BJ (cell line): ENCODE results near the gene FASLG. TPM values are rescaled to one million over a fixed set of nuclear protein-coding genes. Genes with fewer than 3 reads are reported as not detected.

Experiments
- CTCF ChIA-PET: fragments of 350-600 bp; formaldehyde crosslinking; extraction: SDS; loops from one replicate; lab custom pipeline; 2021; ENCODE audit warnings: antibody characterized with exemption, inconsistent platforms; lab: Yijun Ruan, JAX
- POLR2A ChIA-PET: fragments of 300-600 bp; sonication (Branson Sonifier 250); formaldehyde crosslinking; extraction: SDS; loops from one replicate; lab custom pipeline; 2021; ENCODE audit warnings: antibody characterized with exemption; lab: Charles Lee
- DNase-seq: peaks from one replicate; pipeline ENCODE4 v3.0.0-alpha.2; 2011; ENCODE audit warnings: low read depth
- H3K27me3 ChIP-seq: 2 replicates; pipeline ENCODE4 v1.6.0; 2011; ENCODE audit warnings: low read length; ENCODE audit not compliant: control insufficient read depth, insufficient read depth
- H3K36me3 ChIP-seq: 2 replicates; pipeline ENCODE4 v1.5.1; 2011; ENCODE audit warnings: low read length; ENCODE audit not compliant: control insufficient read depth, insufficient read depth
- H3K4me3 ChIP-seq: 2 replicates; pipeline ENCODE4 v1.5.1; 2011; ENCODE audit warnings: low read depth, mild to moderate bottlenecking, control low read depth, low read length
- CTCF ChIP-seq: IDR thresholded peaks from 2 replicates; pipeline ENCODE4 v1.5.1; 2011; ENCODE audit warnings: low read depth, mild to moderate bottlenecking, control low read depth, inconsistent platforms, low read length, moderate library complexity; ENCODE audit not compliant: insufficient read depth
- polyA plus RNA-seq: library from polyadenylated mRNA; depleted of rRNA; stranded (reverse); fragments of >200 nt; gene quantifications from 2 replicates; pipeline ENCODE4 v1.2.3, GENCODE V29; 2011

The FASLG gene
- polyA plus RNA-seq, 1 experiment: not detected

DNA sequence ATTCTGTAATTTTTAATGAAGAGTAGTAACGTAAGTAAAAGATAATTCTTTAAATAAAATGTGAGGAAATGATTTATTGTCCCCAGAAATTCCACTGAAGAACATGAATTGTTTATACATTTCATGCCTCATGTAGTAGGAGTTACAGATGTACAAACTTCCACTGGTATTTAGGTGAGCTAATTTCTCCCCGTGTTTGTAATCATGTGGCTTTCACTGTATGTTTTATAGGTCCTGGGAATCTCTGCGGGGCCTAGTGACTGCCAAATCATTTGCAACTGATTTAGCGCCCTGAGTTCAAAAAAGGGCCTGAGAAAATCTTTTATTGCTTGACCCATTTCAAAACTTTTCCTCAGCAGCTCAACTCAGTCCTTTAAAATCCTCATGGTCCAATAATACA lies 30.5 kb upstream of the FASLG start:
- no peak overlapping the region for H3K4me3 ChIP-seq
- POLR2A ChIA-PET: no interaction called here
- CTCF ChIA-PET: no interaction called here
- no peaks in the 10 kb centered on the region for H3K36me3 ChIP-seq
- no peak for TF ChIP-seq CTCF
- no peak for DNase-seq
- no peaks in the 10 kb centered on the region for H3K27me3 ChIP-seq

DNA sequence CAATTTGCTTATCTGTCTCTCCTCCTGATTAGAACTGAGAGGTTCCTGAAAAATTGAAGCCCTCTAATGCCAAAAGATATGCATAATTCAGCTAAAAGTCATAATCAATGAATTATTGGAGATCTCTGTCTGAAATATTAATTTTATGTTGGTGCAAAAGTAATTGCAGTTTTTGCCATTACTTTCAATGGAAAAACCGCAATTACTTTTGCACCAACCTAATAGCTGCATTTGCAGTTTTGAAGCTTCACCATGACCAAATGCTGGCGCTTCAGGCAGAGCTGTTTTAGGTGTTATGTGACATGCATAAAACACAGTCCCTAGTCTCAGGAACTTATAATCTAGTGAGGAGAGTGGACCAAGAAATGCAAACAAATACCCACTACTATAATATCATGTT lies 29.7 kb upstream of the FASLG start:
- H3K4me3 ChIP-seq: no peak overlapping the region
- TF ChIP-seq CTCF: no peak
- no peaks in the 10 kb centered on the region for H3K36me3 ChIP-seq
- no peaks in the 10 kb centered on the region for H3K27me3 ChIP-seq
- DNase-seq: no peak
- POLR2A ChIA-PET: no interaction called here
- CTCF ChIA-PET: no interaction called here

DNA sequence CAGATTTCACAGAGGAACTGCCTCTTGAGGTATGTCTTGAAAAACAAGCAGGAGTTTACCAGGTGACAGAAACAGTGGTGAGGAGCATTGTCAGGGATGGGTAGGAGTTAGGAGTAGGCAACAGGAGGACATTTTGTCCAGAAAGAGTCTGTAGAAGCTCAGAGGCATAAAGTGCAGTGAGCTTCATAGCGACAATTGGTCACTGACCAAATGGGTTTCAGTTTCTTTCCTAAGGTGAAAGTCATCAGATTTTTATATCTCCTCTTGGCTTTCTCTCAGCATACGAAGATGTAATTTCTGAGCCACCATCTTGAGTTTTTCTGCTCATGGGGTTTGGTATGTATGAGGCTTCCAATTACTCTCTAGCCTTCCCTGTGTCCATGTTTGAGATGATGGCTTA lies 29.3 kb upstream of the FASLG start:
- Histone ChIP-seq H3K36me3 (no peaks in the 10 kb centered on the region), H3K4me3 (no peak overlapping the region), H3K27me3 (no peaks in the 10 kb centered on the region)
- CTCF ChIA-PET: interaction anchor here (1.2 kb wide), 1 partner anchor 11 kb away, joined by 4 read pairs; no protein-coding TSS in a partner anchor
- DNase-seq: no peak
- POLR2A ChIA-PET: no interaction called here
- TF ChIP-seq CTCF: no peak

- TF ChIP-seq CTCF: no peak
- no peak for DNase-seq
- Histone ChIP-seq H3K4me3 (no peak overlapping the region), H3K36me3 (no peaks in the 10 kb centered on the region), H3K27me3 (no peaks in the 10 kb centered on the region)
- ChIA-PET CTCF (interaction anchor here (0.9 to 1.2 kb wide), 2 partner anchors 11 to 20 kb away, joined by 3 to 4 read pairs; no protein-coding TSS in a partner anchor), POLR2A (interaction anchor here (0.6 kb wide), 2 partner anchors 46 to 52 kb away, joined by 3 read pairs; no protein-coding TSS in a partner anchor)
Measured at GRCh38 chr1:172630056-172630818, 28.7 kb upstream of the FASLG start.

DNA sequence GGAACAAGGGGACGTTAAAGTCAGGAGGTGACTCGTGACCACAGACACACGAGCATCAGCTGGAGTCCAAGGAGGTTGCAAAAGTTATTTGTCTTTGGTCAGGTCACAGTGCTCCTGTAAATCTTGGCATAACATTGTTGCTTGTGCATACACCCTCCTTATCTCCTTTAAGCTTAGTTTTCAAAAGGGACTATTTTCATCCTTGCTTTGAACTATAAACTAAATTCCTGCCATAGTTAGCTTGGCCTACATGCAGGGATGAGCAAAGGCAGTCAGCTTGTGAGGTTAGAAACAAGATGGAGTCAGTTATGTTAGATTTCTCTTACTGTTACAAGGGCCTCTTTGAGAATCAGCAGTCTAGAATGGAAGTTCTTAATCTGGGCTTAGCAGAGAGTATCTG lies 28.0 kb upstream of the FASLG start:
- DNase-seq: no peak
- CTCF ChIA-PET: interaction anchor here (0.9 to 1.2 kb wide), 2 partner anchors 10 to 21 kb away, joined by 3 to 4 read pairs; no protein-coding TSS in a partner anchor
- no peak for TF ChIP-seq CTCF
- H3K4me3 ChIP-seq: no peak overlapping the region
- H3K36me3 ChIP-seq: no peaks in the 10 kb centered on the region
- POLR2A ChIA-PET: no interaction called here
- no peaks in the 10 kb centered on the region for H3K27me3 ChIP-seq
